HepG2 (cell line): ENCODE measurements around the gene FKBP10. TPM values are rescaled to one million over a fixed set of nuclear protein-coding genes. Genes with fewer than 3 reads are reported as not detected.

ENCODE experiments used
- ATAC-seq: fragments of 200-7000 bp; cut with Tn5 transposase; 3 replicates; pipeline ENCODE4 v1.9.1; 2020; ENCODE audit warnings: mild to moderate bottlenecking, moderate library complexity
- BruUV-seq: library from RNA; stranded (reverse); fragments of 400-500 nt; replicated peaks from 2 replicates; lab custom pipeline; 2021; lab: Mats Ljungman, UMichigan
- CTCF ChIA-PET: fragments of 300-600 bp; formaldehyde crosslinking; extraction: SDS; loops from one replicate; lab custom pipeline; 2021; ENCODE audit warnings: low total read pairs, inconsistent platforms, low intra/inter-chr PET ratio; lab: Yijun Ruan, JAX
- POLR2A ChIA-PET: fragments of 350-600 bp; sonication (Branson Sonifier 250); formaldehyde crosslinking; loops from one replicate; lab custom pipeline; 2020; ENCODE audit warnings: antibody characterized with exemption, inconsistent platforms; lab: Yijun Ruan, JAX
- DNase-seq: peaks from one replicate; pipeline ENCODE4 v3.0.0-alpha.2; 2015; ENCODE audit warnings: low spot score
- FAIRE-seq: peaks from 3 replicates; lab custom pipeline; 2011; peaks lifted over from hg19 to GRCh38; lab: Jason Lieb, UNC
- H2AFZ ChIP-seq: one replicate; pipeline ENCODE4 v1.6.1; 2011; ENCODE audit warnings: low read length, inconsistent platforms
- H3K27ac ChIP-seq: fragments of 300-600 bp; 3 replicates; pipeline ENCODE4 v1.8.0; 2011; ENCODE audit warnings: mixed run types, mild to moderate bottlenecking, mixed read lengths, low read length, inconsistent platforms; ENCODE audit not compliant: insufficient read depth; ENCODE audit errors: extremely low read length
- H3K27me3 ChIP-seq, 2 experiments: fragments of 200-600 bp in 1 of 2; 2 replicates in 1 of 2; 3 replicates in 1 of 2; pipeline versions ENCODE4 v1.6.0 to v1.8.0; 2011; ENCODE audit warnings: low read length in 2 of 2, mild to moderate bottlenecking in 2 of 2, moderate library complexity in 2 of 2, inconsistent platforms in 1 of 2; ENCODE audit not compliant: insufficient read depth in 2 of 2, control insufficient read depth in 1 of 2
- H3K36me3 ChIP-seq, 2 experiments: fragments of 200-600 bp in 1 of 2; replicated peaks in 1 of 2; 2 replicates in 1 of 2; 3 replicates in 1 of 2; pipeline versions ENCODE4 v1.5.1 to v1.8.0; 2011; ENCODE audit warnings: low read length in 2 of 2, inconsistent platforms in 1 of 2; ENCODE audit not compliant: insufficient read depth in 2 of 2, control insufficient read depth in 1 of 2
- H3K4me1 ChIP-seq: 2 replicates; pipeline ENCODE4 v1.5.1; 2012; ENCODE audit warnings: low read length, inconsistent platforms; ENCODE audit not compliant: insufficient read depth
- H3K4me2 ChIP-seq: 2 replicates; pipeline ENCODE4 v1.6.0; 2011; ENCODE audit warnings: low read depth, low read length, inconsistent platforms
- H3K4me3 ChIP-seq, 3 experiments: fragments of 200-600 bp in 1 of 3; sonication (generic), shearing (Covaris generic) in 1 of 3; replicated peaks in 1 of 3; 2 replicates each; pipeline ENCODE4 v1.5.1; 2011 to 2016; ENCODE audit warnings: low read length in 3 of 3, inconsistent platforms in 2 of 3, low read depth in 2 of 3, mild to moderate bottlenecking in 2 of 3, control low read depth in 1 of 3, mixed read lengths in 1 of 3; ENCODE audit not compliant: insufficient read depth in 1 of 3
- H3K79me2 ChIP-seq: one replicate; pipeline ENCODE4 v1.6.1; 2011; ENCODE audit warnings: low read length, inconsistent platforms; ENCODE audit not compliant: insufficient read depth
- H3K9ac ChIP-seq: 2 replicates; pipeline ENCODE4 v1.6.0; 2011; ENCODE audit warnings: mild to moderate bottlenecking, low read depth, low read length, inconsistent platforms; ENCODE audit not compliant: insufficient read depth
- H3K9me3 ChIP-seq: 2 replicates; pipeline ENCODE4 v1.5.1; 2012; ENCODE audit warnings: mild to moderate bottlenecking, low read length
- H4K20me1 ChIP-seq: 2 replicates; pipeline ENCODE4 v1.6.0; 2011; ENCODE audit warnings: inconsistent platforms, mild to moderate bottlenecking, low read length, moderate library complexity; ENCODE audit not compliant: insufficient read depth
- AGO2 ChIP-seq: fragments of 200-400 bp; formaldehyde crosslinking; optimal IDR thresholded peaks from 2 replicates; pipeline ENCODE3; 2017; ENCODE audit warnings: mild to moderate bottlenecking, low read depth, low read length, moderate library complexity
- FOXA3 ChIP-seq: IDR thresholded peaks from 2 replicates; pipeline ENCODE4 v1.6.1; 2016; ENCODE audit warnings: missing genetic modification reagents, missing compliant biosample characterization
- TRIM24 ChIP-seq: sonication (generic); formaldehyde crosslinking; IDR thresholded peaks from 2 replicates; pipeline ENCODE4 v1.8.0; 2022; ENCODE audit warnings: mild to moderate bottlenecking, missing genetic modification reagents
- U2AF1 ChIP-seq: fragments of 200-400 bp; formaldehyde crosslinking; optimal IDR thresholded peaks from 2 replicates; pipeline ENCODE3; 2017; ENCODE audit warnings: mild to moderate bottlenecking, low read depth, low read length
- ZNF274 ChIP-seq: sonication (generic); formaldehyde crosslinking; IDR thresholded peaks from 2 replicates; pipeline ENCODE4 v1.5.1; 2020; ENCODE audit warnings: mild to moderate bottlenecking, missing genetic modification reagents
- ZNF446 ChIP-seq: sonication (generic); formaldehyde crosslinking; IDR thresholded peaks from 2 replicates; pipeline ENCODE4 v1.5.0; 2020; ENCODE audit warnings: mild to moderate bottlenecking, missing genetic modification reagents
- ZNF629 ChIP-seq: sonication (generic); formaldehyde crosslinking; conservative IDR thresholded peaks from 2 replicates; pipeline ENCODE4 v1.5.0; 2020; ENCODE audit warnings: missing genetic modification reagents
- ZSCAN22 ChIP-seq: sonication (generic); formaldehyde crosslinking; IDR thresholded peaks from 2 replicates; pipeline ENCODE4 v1.4.0; 2020; ENCODE audit warnings: mild to moderate bottlenecking, missing genetic modification reagents
- WGBS: methylation state at CpG from one replicate; pipeline ENCODE4 v1.1.6; 2017; ENCODE audit warnings: low lambda C conversion rate; 5-methylcytosine and 5-hydroxymethylcytosine counted together
- in situ Hi-C: cut with HindIII; loops from 2 replicates; pipeline ENCODE4 v1.10.0; 2017; ENCODE audit warnings: low pct_unique_long_range_greater_than_20kb; ENCODE audit not compliant: extremely low pct_ligation_motif_present
- intact Hi-C: fragments of 100-400 bp; cut with micrococcal nuclease; formaldehyde crosslinking; loops from one replicate; pipeline ENCODE4 v1.10.0; 2022; ENCODE audit not compliant: unreplicated experiment
- polyA plus RNA-seq, 8 experiments: library from polyadenylated mRNA; depleted of rRNA in 3 of 8; stranded (reverse) in 7 of 8; unstranded in 1 of 8; fragments of >200 nt; fragmentation: Illumina TruSeq in 4 of 8; extraction: Trizol in 4 of 8; gene quantifications; 2 replicates each; pipeline versions ENCODE4 v1.2.1 to v1.2.3, GENCODE V29; 2011 to 2016; ENCODE audit warnings: low read depth in 4 of 8, missing spikeins in 1 of 8, mixed read lengths in 1 of 8; ENCODE audit not compliant: insufficient read depth in 1 of 8
- total RNA-seq, 5 experiments: library from RNA; depleted of rRNA; stranded (reverse); fragments of >200 nt; fragmentation: Illumina TruSeq; extraction: Trizol; gene quantifications; 2 replicates each; pipeline ENCODE4 v1.2.3, GENCODE V29; 2016; ENCODE audit warnings: low read depth in 1 of 5
- TF ChIP-seq, protein P1 (sequence below): sonication (generic); formaldehyde crosslinking; IDR thresholded peaks from 2 replicates; pipeline ENCODE4 v1.8.1; 2023; ENCODE audit warnings: mild to moderate bottlenecking, missing genetic modification reagents

The FKBP10 gene
- total and polyA plus RNA-seq, 2 of the 13 experiments (the other 11 are each of a cell fraction or from before 2014, with no cell fraction given), result 149 to 573 TPM

DNA sequence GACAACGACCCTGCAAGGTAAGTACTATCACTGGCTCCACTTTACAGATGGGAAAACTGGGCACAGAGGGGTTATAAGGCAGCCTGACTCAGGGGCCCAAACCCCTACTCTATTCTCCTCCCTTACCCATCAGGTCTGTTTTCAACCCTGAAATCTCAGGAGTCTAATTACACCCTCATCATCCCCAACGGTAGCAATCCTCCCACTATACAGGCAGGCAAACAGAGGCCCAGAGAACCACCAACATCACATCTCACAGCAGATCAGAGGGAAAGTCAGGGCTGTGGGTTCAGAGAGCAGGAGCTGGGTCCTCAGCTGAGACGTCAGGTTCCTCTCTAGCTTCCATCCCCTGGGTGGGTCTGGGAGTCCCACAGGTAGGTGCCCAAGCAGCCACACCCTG is 42.8 kb upstream of the FKBP10 start:
- Histone ChIP-seq H3K27me3 (no peaks in the 10 kb centered on the region), H3K4me1 (peaks cover 35% of the 10 kb centered on the region), H3K4me3 (no peak overlapping the region), H3K36me3 (peaks cover 18 to 52% of the 10 kb centered on the region in 2 experiments), H3K79me2 (no peaks in the 10 kb centered on the region), H4K20me1 (no peaks in the 10 kb centered on the region), H3K9ac (no peak overlapping the region), H3K27ac (no peak overlapping the region), H2AFZ (no peak overlapping the region), H3K9me3 (no peaks in the 10 kb centered on the region), H3K4me2 (no peak overlapping the region)
- ATAC-seq (no peak), FAIRE-seq (no peak), DNase-seq (no peak)
- BruUV-seq, result no TSS peak
- ChIA-PET CTCF (no interaction called here), POLR2A (interaction anchor here (0.5 to 1.2 kb wide), 2 partner anchors 9 to 16 kb away, joined by 3 to 6 read pairs; partner anchors contain the start of gene JUP)
- in situ Hi-C loops (no loop called here), intact Hi-C loops (no loop called here)
- peak; percentile 76 for TF ChIP-seq ZNF629
- no peak for TF ChIP-seq FOXA3 (CRISPR knock-in tag)
- 77% methylated on average over 3 of the region's 3 CpGs for WGBS

DNA sequence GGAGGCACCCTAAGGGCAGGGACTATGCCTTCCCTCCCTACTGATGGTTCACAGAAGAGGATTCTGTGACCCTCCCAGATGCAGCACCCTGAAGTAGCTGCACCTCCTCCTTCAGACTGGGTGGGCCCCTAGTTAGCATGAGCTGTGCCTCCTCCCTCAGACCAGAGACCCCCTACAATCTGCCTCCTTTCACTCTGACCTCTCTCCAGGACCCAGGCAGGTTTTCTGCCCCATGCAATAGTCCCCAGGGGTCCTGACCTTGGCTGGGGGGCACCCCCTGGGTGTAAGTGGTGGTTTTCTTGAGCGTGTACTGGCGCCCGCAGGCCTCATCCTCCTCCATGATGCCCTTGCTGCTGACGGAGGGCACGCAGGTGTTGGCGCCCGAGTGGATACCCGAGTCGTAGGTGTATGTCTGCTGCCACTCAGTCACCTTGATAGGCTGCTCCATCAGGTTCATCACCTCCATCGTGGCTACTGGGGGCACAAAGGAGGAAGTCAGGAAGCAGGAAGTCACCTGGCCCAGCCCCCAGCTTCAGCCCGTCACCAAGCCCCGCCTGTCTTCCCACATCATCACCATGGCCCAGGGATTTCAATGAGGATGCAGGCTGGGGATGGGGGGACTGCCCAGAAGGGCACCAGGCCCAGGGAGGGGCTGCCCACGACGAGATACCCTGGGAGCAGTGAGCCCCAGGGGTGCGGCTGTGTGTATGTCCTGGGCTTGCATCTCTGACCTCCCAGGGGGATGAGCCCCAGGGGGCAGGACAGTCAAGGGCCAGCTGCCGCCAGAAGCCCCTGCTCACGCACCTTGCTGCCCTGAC is 41.2 kb upstream of the FKBP10 start:
- intact Hi-C loops, result no loop called here
- TF ChIP-seq U2AF1 (peak; percentile 5), ZNF446 (CRISPR knock-in tag) (peak; percentile 40; the same call in 1 of the 2 replicates), ZNF274 (CRISPR knock-in tag) (0 out of 2 replicates have a peak, but pooled peaks have one; percentile 7), AGO2 (peak; percentile 37), TRIM24 (CRISPR knock-in tag) (no peak), ZSCAN22 (CRISPR knock-in tag) (peak; percentile 91)
- TF ChIP-seq, protein P1, sequence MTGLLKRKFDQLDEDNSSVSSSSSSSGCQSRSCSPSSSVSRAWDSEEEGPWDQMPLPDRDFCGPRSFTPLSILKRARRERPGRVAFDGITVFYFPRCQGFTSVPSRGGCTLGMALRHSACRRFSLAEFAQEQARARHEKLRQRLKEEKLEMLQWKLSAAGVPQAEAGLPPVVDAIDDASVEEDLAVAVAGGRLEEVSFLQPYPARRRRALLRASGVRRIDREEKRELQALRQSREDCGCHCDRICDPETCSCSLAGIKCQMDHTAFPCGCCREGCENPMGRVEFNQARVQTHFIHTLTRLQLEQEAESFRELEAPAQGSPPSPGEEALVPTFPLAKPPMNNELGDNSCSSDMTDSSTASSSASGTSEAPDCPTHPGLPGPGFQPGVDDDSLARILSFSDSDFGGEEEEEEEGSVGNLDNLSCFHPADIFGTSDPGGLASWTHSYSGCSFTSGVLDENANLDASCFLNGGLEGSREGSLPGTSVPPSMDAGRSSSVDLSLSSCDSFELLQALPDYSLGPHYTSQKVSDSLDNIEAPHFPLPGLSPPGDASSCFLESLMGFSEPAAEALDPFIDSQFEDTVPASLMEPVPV (CRISPR knock-in tag), result no peak
- Histone ChIP-seq H3K4me2 (peak overlapping the region; percentile 84), H3K36me3 (peaks cover 17 to 42% of the 10 kb centered on the region in 2 experiments), H4K20me1 (no peaks in the 10 kb centered on the region), H2AFZ (no peak overlapping the region), H3K79me2 (no peaks in the 10 kb centered on the region), H3K9ac (no peak overlapping the region), H3K4me3 (0 out of 6 replicates have a peak overlapping the region, but pooled peaks of 1 of the 3 experiments have one; percentile 67), H3K4me1 (peaks cover 39% of the 10 kb centered on the region), H3K27me3 (no peaks in the 10 kb centered on the region), H3K27ac (peak overlapping the region; percentile 80), H3K9me3 (no peaks in the 10 kb centered on the region)
- BruUV-seq, result no TSS peak
- ChIA-PET CTCF (interaction anchor here (1.3 kb wide), 1 partner anchor 34 kb away, joined by 4 read pairs; no protein-coding TSS in a partner anchor), POLR2A (interaction anchor here (3.0 kb wide), 1 partner anchor 14 kb away, joined by 62 read pairs; the partner anchor contains the start of gene JUP)
- WGBS, result 97% methylated on average over 12 of the region's 17 CpGs
- in situ Hi-C loops, result no loop called here
- ATAC-seq (no peak), FAIRE-seq (no peak), DNase-seq (no peak)
